GM19455 (cell line): Measurements from ENCODE around the gene PNMA8A.
"Not testable (repeated sequence)": the region's sequence is repeated elsewhere in the genome, so short reads cannot be mapped to it uniquely, and the experiment has no call there.

Experiments
- ATAC-seq: cut with Tn5 transposase; IDR thresholded peaks from one replicate; pipeline ENCODE4 v1.9.1; 2021; ENCODE audit not compliant: unreplicated experiment

Gene PNMA8A

DNA sequence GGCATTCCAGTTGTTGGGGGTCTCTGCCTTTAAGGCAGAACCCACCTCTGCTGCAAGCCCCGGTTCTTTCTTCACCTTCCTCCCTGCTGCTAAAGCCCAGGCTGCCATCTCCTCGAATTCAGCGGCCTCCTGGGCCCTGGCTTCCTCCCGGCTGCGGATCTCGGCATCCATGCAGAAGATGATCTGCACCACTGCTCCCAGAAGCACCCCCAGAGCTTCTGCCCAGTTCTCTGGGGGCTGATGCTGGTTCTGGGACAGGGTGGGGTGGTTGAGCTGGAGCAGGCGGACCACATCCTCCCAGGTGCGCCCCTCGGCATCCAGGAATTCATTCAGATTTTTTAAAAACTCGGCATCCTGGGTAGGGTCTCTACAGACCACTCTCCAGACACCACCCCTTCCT lies 987 bp downstream of the PNMA8A start:
- ATAC-seq, result no peak

DNA sequence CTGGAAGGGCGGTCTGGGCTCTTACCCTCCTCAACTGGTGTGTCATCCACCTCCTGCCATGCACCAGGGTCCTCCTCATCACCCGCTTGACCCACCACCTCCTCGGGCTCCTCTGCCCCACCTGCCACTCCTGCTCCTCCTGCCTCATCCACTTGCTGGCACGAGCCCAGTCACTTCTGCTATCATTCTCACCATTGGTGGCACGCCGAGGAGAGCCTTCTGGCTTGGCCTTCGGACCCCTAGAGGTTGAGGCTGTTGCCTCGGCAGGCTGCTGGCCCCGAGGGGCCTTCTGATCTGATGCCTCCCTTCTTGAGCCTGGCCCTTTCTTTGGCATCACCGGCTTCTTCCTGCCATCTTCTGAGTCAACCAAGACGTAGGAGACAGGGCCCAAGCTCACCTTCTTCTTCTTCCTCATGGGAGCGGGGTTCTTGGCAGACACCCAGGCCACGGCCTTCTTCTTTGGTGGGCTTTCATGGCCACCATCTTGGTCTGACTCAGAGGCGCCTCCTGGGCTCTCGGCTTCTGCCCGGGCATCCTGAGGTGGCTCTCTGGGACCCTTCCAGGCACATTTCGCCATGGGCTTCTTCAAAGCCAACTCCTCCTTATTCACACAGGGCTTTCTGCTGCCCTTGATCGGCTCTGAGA lies 1.7 kb downstream of the PNMA8A start:
- ATAC-seq, result no peak

DNA sequence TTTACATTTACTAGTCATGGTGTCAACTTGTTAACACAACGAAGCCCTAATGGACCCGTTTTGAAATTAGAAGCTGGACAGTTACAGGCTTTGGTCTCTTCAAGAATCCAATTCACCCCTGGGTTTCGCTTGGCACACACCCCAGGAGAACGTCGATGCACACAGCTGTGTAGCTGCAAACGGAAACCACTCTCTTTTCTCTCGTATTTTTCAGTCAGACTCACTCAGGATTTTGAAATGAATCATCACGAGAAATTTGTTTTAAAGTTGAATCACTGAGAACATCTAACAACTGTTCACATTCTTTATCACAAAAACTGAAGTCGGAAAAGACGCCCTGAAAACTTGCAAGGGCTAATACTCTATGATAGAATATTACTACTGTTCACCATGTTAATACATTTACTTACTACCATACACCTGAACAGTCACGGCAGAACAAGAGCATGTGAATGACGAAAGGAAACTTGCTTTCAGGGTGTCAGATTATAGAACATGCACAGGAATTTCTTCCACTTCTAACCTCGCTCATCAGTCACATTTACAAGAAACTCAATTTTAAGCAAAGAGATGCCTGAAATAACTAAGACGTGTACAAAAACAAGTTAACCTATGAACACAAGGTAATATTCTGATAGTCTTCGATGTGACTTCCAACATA lies 4.7 kb downstream of the PNMA8A start:
- no peak for ATAC-seq

DNA sequence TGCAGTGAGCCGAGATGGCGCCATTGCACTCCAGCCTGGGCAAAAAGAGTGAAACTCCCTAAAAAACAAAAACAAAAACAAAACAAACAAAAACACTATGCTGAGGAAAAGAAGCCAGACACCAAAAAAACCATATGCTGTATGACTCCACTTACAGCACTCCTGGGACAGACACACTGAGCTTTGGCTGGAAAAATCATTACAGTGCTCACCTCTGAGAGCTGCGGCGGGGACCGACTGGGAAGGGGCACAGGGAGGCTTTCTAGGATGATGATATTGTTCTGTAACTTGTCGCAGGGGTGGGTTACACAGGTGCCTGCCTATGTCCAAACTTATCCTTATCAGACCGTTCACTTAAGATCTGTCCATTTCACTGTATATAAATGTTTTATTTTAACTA lies 7.8 kb downstream of the PNMA8A start:
- no peak for ATAC-seq

DNA sequence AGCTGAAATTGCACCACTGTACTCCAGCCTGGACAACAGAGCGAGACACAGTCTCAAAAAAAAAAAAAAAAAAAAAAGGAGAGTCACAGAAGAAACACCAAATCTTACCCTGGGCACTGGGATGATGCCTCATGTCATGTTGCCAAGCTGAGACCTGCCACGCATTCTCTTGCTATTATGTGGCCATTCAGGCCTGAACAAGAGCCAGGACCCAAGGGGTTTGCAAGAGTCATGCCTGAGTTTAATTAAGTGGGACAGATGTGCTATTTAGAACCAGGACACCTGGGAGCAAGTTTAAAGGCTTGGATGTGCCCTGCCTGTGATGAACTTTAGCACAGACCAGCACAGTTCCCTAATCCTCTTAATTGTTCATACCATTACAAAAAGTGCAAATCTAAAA lies 9.8 kb downstream of the PNMA8A start:
- no peak for ATAC-seq

DNA sequence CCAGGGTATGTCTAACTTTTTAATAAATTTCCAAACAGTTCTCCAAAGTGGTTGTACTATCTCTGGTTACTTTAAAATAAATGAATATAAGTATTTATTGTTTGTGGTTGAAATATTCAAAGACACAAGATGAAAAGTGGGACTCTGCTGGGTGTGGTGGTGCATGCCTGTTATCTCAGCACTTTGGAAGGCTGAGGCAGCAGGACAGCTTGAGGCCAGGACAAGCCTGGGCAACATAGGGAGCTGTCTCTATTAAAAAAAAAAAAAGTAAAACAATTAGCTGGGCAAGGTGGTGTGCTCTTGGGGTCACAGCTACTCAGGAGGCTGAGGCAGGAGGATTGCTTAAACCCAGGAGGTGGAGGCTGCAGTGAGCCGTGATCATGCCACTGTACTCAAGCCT lies 10.4 kb downstream of the PNMA8A start:
- ATAC-seq, result no peak

DNA sequence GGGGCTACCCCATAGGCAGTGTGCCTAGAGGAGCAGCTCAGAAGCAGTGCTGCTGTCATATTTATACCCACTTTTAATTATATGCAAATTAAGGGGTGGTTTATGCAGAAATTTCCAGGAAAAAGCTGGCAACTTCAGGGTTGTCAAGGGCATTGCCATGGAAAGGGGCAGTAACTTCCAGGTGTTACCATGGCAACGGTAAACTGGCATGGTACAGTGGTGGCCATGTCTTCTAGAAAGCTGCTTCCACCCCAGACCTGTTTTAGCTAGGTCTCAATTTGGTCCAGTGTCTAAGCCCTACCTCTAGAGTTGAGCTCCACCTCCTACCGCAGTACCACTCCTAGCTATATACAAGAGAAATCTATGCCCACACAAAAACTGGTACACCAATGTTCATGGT lies 11.3 kb downstream of the PNMA8A start:
- ATAC-seq, result no peak

DNA sequence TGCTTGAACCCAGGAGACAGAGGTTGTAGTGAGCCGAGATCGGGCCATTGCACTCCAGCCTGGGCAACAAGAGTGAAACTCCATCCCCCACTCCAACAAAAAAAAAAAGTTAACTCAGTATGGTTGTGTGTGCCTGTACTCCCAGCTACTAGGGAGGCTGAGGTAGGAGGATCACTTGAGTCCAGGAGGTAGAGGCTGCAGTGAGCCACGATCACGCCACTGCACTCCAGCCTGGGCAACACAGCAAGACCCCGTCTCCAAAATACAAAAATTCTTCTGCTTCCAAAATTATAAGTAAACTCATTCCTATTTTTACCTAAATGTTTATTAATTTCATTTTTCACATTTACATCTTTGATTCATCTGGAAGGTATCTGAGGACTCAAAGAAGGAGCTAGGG lies 14.4 kb downstream of the PNMA8A start:
- no peak for ATAC-seq

DNA sequence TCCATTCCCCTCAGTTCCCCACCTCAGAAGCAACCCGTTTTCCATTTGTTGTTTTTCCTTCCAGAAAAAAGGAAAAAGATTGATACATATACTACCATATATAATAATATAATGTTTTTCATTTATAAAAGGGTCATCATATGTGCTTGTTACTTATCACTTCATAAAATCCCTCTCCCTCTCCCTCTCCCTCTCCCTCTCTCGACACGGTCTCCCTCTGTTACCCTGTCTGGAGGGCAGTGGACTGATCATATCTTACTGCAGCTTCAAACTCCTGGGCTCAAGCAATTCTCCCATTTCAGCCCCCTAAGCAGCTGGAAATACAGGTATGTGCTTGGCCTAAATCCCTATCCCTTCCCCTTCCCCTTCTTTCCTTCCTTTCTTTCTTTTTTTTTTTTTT lies 17.1 kb downstream of the PNMA8A start:
- no peak for ATAC-seq

DNA sequence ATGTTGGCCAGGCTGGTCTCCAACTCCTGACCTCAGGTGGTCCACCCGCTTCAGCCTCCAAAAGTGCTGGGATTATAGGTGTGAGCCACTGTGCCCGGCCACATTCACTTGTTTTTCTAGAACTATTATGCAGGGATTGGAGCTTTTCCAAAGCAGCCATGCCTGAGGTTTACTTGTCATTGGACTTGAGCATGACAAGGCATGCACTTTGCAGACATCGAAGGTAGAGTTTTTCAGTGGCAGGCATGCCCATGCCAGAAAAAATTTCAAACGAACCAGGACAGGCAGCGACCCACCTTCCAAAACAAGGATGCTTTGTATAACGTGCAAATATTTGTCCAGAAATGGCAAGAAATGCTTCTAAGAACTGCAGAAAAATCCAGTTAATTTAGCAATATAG lies 17.7 kb downstream of the PNMA8A start:
- ATAC-seq, result no peak

DNA sequence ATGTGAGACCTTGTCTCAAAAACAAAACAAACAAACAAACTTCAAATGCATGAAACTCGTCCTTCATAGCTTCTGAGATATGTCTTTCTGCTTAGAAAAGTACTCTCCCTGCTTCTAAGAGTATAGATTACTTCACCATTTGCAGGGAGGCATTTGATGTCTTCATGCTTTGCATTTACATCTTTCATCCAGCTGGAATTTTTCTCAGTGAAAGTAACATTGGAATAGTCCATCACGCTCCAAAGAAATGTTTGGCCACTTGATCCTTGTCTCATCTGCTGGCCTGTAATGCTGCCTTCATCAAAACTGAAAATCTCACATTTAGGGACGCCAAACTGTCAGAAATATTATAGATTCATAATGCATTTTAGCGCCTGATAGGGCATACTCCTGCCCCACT lies 19.2 kb downstream of the PNMA8A start:
- ATAC-seq, result no peak

DNA sequence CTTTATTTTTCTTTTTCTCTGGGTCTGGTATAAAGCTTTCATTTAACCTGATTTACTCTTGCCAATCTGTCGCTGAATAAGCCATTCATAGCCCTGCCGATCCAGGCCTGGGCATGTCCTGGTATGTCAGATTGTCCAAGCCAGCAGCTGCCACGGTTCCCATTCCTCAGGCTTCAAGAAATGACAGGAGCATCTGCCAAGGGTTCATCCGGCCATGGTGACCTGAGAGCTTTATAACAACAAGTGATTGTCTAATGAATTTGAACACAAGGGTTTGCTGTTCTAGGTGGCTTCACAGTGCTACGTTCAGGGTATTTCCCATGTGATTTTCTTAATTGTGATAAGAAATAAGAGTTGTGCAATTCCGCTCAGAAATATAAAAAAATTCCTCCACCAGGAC lies 20.0 kb downstream of the PNMA8A start:
- ATAC-seq, result no peak

DNA sequence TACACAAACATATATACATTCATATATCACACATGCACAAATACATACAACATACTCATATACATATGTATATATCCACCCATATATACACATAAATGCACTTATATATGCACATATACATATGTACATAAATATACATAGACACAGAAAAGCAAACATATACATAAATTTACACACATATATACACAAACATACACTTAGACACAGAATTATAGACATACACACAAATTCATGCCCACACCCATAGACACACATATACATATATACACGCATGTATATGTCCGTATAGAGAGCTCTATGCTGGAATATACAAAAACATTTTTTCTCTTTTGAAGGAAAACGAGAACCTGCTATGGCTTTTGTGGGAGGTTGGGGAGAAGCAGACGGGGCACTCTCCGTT lies 20.6 kb downstream of the PNMA8A start:
- no peak for ATAC-seq

DNA sequence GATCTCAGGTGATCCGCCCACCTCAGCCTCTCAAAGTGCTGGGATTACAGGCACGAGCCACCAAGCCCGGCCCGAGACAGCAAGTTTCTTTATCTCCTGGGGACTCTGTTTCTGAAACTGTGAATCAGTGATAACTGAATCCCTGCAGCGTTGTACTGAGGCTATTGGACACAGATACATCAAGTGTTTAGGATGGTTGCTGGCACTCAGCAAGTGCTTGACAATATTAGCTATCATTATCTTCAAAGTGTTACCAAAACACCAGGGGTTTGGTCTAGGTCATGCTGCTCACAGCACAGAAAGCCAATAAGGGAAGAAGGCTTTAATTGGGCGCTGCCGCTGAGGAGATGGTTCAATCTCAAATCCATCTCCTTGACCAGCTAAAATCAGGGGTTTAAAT lies 22.1 kb downstream of the PNMA8A start:
- ATAC-seq, result no peak

DNA sequence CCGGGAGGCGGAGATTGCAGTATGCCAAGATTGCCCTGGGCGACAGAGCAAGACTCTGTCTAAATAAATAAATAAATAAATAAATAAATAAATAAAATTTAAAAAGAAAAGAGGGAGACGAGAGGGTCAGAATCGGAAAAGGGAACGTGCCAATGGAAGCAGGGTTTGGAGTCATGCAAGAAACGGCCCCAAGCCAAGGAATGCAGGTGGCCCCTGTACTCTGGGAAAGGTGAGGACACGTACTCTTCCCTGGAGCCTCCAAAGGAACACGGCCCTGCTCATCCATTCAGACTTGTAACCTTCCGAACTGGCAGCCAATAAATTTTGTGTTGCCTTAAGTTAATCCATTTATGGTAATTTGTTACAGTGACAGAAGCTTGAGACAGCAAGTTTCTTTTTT lies 22.8 kb downstream of the PNMA8A start:
- ATAC-seq, result no peak

DNA sequence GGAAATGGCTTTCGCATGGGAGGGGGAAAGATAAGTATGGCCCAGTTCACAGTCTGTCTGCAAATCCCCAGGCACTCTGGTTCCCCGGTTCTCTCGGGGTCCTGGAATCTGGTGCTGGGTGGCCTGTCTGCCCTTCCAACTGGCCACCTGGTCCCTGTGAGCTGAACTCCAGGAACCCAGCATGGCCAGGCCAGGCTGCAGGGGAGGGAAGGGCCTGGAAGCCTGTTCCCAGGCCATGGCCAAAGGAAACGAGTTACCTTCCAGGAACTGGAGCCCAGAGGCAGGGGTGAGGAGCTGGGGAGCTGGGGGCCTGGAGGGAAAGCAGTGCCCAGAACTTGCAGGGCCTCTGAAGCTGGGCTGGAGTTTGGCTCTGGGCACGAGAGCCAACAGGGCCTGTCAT lies 23.5 kb downstream of the PNMA8A start:
- ATAC-seq, result no peak

DNA sequence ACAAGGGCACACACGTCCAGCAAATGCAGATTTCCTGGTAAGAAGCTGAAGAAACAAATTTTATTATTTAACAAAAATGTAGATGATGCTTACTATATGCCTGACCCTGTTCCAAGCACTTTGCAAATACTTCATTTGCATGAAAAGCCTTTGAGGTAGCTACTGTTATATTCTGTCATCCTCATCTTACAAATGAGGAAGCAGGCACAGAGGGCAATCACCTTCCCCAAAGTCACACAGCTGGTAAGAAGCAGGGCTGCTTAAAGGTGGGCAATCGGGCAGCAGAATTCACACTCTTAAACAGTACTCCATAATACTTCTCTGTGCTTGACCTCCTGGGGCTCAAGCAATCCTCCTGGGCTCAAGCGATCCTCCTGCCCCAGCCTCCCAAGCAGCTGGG lies 24.4 kb downstream of the PNMA8A start:
- no peak for ATAC-seq

DNA sequence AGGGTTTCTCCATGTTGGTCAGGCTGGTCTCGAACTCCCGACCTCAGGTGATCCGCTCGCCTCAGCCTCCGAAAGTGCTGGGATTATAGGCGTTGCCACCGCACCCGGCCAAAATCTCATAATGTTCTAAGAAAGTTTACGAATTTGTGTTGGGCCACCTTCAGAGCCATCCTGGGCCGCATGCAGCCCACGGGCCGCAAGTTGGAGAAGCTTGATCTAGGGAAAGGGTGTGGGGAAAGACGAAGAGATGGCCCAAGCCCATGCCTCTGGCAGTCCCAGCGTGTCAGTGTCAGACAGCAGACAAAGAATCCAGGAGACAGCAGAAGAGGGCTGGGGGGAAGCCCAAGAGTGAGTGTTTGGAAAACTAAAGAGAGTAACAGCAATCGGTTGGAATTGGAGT lies 25.3 kb downstream of the PNMA8A start:
- no peak for ATAC-seq

DNA sequence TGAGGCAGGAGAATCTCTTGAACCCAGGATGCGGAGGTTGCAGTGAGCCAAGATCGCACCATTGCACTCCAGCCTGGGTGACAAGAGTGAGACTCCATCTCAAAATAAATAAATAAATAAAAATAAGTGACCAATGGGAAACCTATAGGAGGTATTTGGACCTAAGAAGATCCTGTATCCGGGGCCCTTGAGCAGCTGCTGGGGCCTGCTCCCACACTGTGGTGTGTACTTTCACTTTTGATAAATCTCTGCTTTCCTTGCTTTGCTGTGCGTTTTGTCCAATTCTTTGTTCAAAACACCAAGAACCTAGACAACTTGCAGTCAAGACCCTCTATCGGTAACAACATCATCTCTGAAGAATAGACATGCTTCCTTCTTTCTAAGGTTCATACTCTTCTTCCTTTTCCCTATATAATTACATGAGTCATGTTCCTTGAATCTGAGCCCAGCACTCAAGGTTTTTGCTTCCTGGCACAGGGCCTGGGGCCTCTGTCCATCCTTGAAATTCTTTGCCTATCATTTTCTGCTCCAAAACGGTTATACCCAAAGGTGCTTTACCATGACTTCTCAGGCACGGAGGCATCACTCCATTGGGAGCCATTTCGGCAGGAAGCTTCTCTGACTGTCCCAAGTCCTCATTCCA lies 28.4 kb downstream of the PNMA8A start:
- ATAC-seq, result no peak

DNA sequence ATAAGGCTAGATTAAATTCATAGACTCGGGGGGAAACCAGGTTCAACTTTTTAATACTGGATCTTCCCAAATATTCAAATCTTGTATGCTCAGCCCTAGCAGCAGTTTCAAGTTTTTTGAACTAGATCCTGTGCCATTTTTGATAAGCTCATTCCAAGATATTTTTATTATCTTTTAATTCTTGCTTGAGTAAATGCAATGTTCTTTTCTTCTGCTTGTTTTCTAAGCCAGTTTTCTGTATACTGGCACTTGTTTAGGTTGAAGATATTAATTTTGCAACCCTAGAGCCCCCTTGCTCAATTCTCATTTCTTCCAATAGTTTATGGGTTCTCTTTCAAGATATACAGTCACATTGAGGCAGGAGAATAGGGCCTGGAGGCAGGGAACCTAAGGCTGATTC lies 29.5 kb downstream of the PNMA8A start:
- ATAC-seq, result no peak

DNA sequence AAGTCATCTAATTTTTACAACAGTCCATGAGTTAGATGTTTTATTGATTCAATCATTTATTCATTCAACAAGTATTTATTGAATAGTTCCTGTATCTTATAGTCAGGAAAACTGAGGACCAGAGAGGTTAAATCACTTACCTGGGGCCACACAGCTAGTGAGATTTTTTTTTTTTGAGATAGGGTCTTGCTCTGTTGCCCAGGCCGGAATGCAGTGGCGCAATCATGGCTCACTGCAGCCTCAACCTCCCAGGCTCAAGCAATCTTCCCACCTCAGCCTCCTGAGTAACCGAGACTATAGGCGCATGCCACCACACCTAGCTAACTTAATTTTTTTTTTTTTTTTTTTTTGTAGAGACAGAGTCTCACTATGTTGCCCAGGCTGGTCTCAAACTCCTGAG lies 35.7 kb downstream of the PNMA8A start:
- not testable (repeated sequence) for ATAC-seq

DNA sequence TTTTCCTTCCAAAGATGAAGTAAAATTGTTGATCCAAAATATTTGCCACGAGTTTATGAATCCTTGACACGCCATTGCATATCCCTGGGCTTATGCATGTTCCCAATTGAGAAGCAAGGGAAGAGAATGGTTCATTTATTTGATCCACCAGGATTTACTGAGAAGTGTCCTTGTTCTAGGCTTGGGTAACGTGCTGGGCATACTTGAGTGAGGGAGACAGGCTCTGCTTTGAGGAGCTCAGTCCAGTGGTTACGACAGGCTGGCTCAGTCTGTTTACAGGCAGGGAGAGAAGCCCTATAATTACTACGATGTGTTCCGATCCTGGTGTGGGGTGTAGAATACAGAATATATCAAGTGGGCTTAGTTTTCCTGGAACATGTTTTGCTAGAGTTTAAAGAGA lies 36.4 kb downstream of the PNMA8A start:
- ATAC-seq, result no peak

DNA sequence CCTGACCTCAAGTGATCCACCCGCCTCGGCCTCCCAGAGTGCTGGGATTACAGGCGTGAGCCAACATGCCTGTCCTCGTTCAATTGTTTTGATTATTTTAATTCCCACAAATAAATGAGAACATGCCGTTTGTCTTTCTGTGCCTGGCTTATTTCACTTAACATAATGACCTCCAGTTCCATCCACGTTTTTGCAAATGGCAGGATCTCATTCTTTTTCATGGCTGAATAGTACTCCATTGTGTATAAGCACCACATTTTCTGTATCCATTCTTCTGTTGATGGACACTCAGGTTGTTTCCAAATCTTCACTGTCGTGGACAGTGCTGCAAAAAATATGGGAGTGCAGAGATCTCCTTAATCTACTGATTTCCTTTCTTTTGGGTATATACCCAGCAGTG lies 37.9 kb downstream of the PNMA8A start:
- not testable (repeated sequence) for ATAC-seq
